ENCODE results near the gene CNGA3. TPM values are rescaled to one million over a fixed set of nuclear protein-coding genes. Genes with fewer than 3 reads are reported as not detected.
A peak's percentile ranks its signal among the peaks of the same experiment; 100 is the strongest.

Gene CNGA3
- total RNA-seq, 1 donor from 2014 or later: 7.6 TPM

DNA sequence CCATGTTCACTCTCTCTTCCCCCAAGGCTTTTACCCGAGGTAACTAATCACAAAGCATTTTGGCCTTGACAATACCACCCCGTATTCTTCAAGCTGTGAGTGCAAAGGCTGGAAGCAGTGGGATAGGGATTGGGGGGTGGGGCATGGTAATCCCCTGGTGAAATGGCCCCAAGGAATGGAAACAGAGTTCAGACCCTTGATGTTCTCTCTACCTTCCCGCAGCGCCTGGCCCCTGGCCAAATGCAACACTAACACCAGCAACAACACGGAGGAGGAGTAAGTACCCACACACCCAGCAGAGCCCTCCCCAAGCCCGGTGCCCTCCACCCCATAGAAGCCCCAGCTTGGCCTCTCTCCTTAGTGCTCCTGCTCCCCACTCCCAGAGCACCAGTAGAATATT lies 36.9 kb downstream of the CNGA3 start:
- H3K27me3 Mint-ChIP-seq (ENCODE audit: unreplicated experiment): peaks cover 4% of the 10 kb centered on the region
- TF ChIP-seq, protein P1, sequence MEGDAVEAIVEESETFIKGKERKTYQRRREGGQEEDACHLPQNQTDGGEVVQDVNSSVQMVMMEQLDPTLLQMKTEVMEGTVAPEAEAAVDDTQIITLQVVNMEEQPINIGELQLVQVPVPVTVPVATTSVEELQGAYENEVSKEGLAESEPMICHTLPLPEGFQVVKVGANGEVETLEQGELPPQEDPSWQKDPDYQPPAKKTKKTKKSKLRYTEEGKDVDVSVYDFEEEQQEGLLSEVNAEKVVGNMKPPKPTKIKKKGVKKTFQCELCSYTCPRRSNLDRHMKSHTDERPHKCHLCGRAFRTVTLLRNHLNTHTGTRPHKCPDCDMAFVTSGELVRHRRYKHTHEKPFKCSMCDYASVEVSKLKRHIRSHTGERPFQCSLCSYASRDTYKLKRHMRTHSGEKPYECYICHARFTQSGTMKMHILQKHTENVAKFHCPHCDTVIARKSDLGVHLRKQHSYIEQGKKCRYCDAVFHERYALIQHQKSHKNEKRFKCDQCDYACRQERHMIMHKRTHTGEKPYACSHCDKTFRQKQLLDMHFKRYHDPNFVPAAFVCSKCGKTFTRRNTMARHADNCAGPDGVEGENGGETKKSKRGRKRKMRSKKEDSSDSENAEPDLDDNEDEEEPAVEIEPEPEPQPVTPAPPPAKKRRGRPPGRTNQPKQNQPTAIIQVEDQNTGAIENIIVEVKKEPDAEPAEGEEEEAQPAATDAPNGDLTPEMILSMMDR (IDR thresholded peaks at IDR 0.05; ENCODE audit: partially characterized antibody, unreplicated experiment): no peak
- no peak overlapping the region for H3K27ac Mint-ChIP-seq (ENCODE audit: unreplicated experiment)
- no peak for DNase-seq
- H3K9me3 Mint-ChIP-seq (ENCODE audit: unreplicated experiment): peaks cover 5% of the 10 kb centered on the region
- H3K4me3 Mint-ChIP-seq (ENCODE audit: unreplicated experiment): no peak overlapping the region
- peaks cover 10% of the 10 kb centered on the region for H3K36me3 Mint-ChIP-seq (ENCODE audit: unreplicated experiment)
- H3K4me1 Mint-ChIP-seq (ENCODE audit: low read depth, unreplicated experiment): no peaks in the 10 kb centered on the region

- H3K36me3 Mint-ChIP-seq (ENCODE audit: unreplicated experiment): peaks cover 10% of the 10 kb centered on the region
- H3K27me3 Mint-ChIP-seq (ENCODE audit: unreplicated experiment): peaks cover 4% of the 10 kb centered on the region
- no peak overlapping the region for H3K4me3 Mint-ChIP-seq (ENCODE audit: unreplicated experiment)
- H3K9me3 Mint-ChIP-seq (ENCODE audit: unreplicated experiment): peaks cover 5% of the 10 kb centered on the region
- no peaks in the 10 kb centered on the region for H3K4me1 Mint-ChIP-seq (ENCODE audit: low read depth, unreplicated experiment)
- peak; percentile 89 for DNase-seq
- no peak overlapping the region for H3K27ac Mint-ChIP-seq (ENCODE audit: unreplicated experiment)
- TF ChIP-seq, protein P1 (IDR thresholded peaks at IDR 0.05; ENCODE audit: partially characterized antibody, unreplicated experiment): peak; percentile 98
Observed at GRCh38 chr2:98385050-98385699, 38.9 kb downstream of the CNGA3 start.

- Mint-ChIP-seq H3K36me3 (ENCODE audit: unreplicated experiment) (peaks cover 10% of the 10 kb centered on the region), H3K27me3 (ENCODE audit: unreplicated experiment) (peaks cover 4% of the 10 kb centered on the region), H3K9me3 (ENCODE audit: unreplicated experiment) (no peaks in the 10 kb centered on the region), H3K27ac (ENCODE audit: unreplicated experiment) (no peak overlapping the region), H3K4me3 (ENCODE audit: unreplicated experiment) (no peak overlapping the region), H3K4me1 (ENCODE audit: low read depth, unreplicated experiment) (no peaks in the 10 kb centered on the region)
- DNase-seq: no peak
- TF ChIP-seq, protein P1 (IDR thresholded peaks at IDR 0.05; ENCODE audit: partially characterized antibody, unreplicated experiment): no peak
Observed at GRCh38 chr2:98387478-98387877, 41.2 kb downstream of the CNGA3 start.

DNA sequence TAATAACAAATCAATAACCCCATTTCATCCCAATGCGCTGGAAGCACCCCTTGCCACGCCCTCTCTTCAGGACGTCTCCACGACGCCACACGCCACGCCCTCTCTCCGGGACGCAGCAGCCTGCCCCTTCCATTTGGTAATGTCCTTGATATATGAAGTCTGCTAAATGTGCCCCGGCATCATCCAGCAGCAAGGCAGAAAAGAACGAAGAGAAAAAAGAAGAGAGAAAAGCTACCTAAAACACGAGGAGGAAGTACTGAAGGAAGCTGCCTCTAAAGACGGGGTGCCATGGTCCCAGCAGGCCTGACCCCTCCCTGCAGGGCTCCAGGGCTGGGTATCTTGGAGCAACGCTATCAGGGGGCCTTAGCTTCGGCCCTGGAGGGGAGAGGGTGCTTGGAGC lies 41.8 kb downstream of the CNGA3 start:
- DNase-seq: no peak
- no peak overlapping the region for H3K27ac Mint-ChIP-seq (ENCODE audit: unreplicated experiment)

More for the DNA sequence above, 41.8 kb downstream of the CNGA3 start:
- H3K4me3 Mint-ChIP-seq (ENCODE audit: unreplicated experiment): no peak overlapping the region
- peaks cover 4% of the 10 kb centered on the region for H3K27me3 Mint-ChIP-seq (ENCODE audit: unreplicated experiment)
- H3K9me3 Mint-ChIP-seq (ENCODE audit: unreplicated experiment): no peaks in the 10 kb centered on the region
- peaks cover 10% of the 10 kb centered on the region for H3K36me3 Mint-ChIP-seq (ENCODE audit: unreplicated experiment)
- H3K4me1 Mint-ChIP-seq (ENCODE audit: low read depth, unreplicated experiment): no peaks in the 10 kb centered on the region
- TF ChIP-seq, protein P1 (IDR thresholded peaks at IDR 0.05; ENCODE audit: partially characterized antibody, unreplicated experiment): no peak
